Heart right ventricle (tissue), 16 donors: ENCODE results near the gene CLK1. TPM values are rescaled to one million over a fixed set of nuclear protein-coding genes. Genes with fewer than 3 reads are reported as not detected.

ENCODE experiments used
- ATAC-seq, 8 donors: fragments of 200-7000 bp; cut with Tn5 transposase; one replicate each; pipeline ENCODE4 v1.9.1; 2020; ENCODE audit warnings: mild to moderate bottlenecking in 8 of 8, moderate library complexity in 8 of 8, moderate number of reproducible peaks in 1 of 8
- DNase-seq, 2 donors: peaks; one replicate each; pipeline ENCODE4 v3.0.0-alpha.2; 2020
- H3K27ac ChIP-seq, 10 donors: fragments of 200-600 bp; sonication (generic) in 2 of 10; one replicate each; pipeline versions ENCODE4 v1.5.0 to v1.8.0; 2020 to 2022; ENCODE audit warnings: mild to moderate bottlenecking in 3 of 10
- H3K27me3 ChIP-seq, 7 donors: fragments of 200-600 bp; one replicate each; pipeline ENCODE4 v1.8.0; 2021 to 2022; ENCODE audit warnings: mild to moderate bottlenecking in 2 of 7
- H3K36me3 ChIP-seq, 9 donors: fragments of 200-600 bp; sonication (generic) in 1 of 9; one replicate each; pipeline versions ENCODE4 v1.5.0 to v1.8.0; 2020 to 2022; ENCODE audit warnings: mild to moderate bottlenecking in 2 of 9
- H3K4me1 ChIP-seq, 9 donors: fragments of 200-600 bp; sonication (generic) in 1 of 9; one replicate each; pipeline versions ENCODE4 v1.5.0 to v1.8.0; 2020 to 2022; ENCODE audit warnings: mild to moderate bottlenecking in 4 of 9
- H3K4me3 ChIP-seq, 10 donors: fragments of 200-600 bp; sonication (generic) in 2 of 10; one replicate each; pipeline versions ENCODE4 v1.5.0 to v1.8.0; 2020 to 2022; ENCODE audit warnings: mild to moderate bottlenecking in 7 of 10, moderate library complexity in 2 of 10
- H3K9me3 ChIP-seq, 11 donors: fragments of 200-600 bp in 10 of 11; sonication (generic) in 2 of 11; one replicate each; pipeline versions ENCODE4 v1.5.0 to v1.8.0; 2013 to 2022; ENCODE audit warnings: mild to moderate bottlenecking in 2 of 11, control low read depth in 1 of 11, moderate library complexity in 1 of 11
- CTCF ChIP-seq, 9 donors: fragments of 200-600 bp; sonication (generic) in 2 of 9; IDR thresholded peaks; one replicate each; pipeline versions ENCODE4 v1.5.0 to v1.8.0; 2021 to 2022; ENCODE audit warnings: antibody characterized with exemption in 9 of 9, mild to moderate bottlenecking in 5 of 9, moderate library complexity in 1 of 9
- WGBS, 2 donors: extraction: QIAGEN DNeasy Blood & Tissue Kit; methylation state at CpG; one replicate each; pipeline ENCODE4 v1.1.7; 2013; ENCODE audit warnings: inconsistent platforms in 1 of 2; 5-methylcytosine and 5-hydroxymethylcytosine counted together
- intact Hi-C, 10 donors: fragments of 100-400 bp; cut with DNase I; formaldehyde crosslinking; loops; one replicate each; pipeline versions ENCODE4 v1.11.1 to v1.14.2; 2022
- polyA plus RNA-seq, 2 donors: library from polyadenylated mRNA; stranded (reverse); fragments of 200-250 nt; gene quantifications; one replicate each; pipeline ENCODE4 v1.2.3, GENCODE V29; 2013
- total RNA-seq, 10 donors: library from RNA; stranded (reverse); fragmentation: NEBNext Ultra II Directional in 3 of 10; extraction: Animal tissue kit (Norgen Biotek cat#: 25700) in 3 of 10; gene quantifications; one replicate each; pipeline versions ENCODE4 v1.2.1 to v1.2.4, GENCODE V29; 2021 to 2023
- donor health status: Arrhythmogenic right ventricular cardiomyopathy.
- donor health status: ischemic (EF 13 %, LVEDD 7.1; RV severe dilation, severe dysfunction).
- donor health status: healthy with polysubstance abuse.
- donor health status: DM: no; HTN: yes; CAD: no.
- donor health status: DM: no; HTN: no; CAD: no.
- donor health status: ischemic (EF 25% LVEDD 6.9; RV normal size, moderate dysfunction).
- donor health status: ischemic (EF 25% LVEDD 5.7; RV mildly dilated, moderate dysfunction).
- donor health status: healthy.
- donor health status: DM: yes; HTN: yes; CAD: no.
- donor health status: Ischemic cardiomyopathy.
- donor health status: ischemic (EF 35%, LVEDD 5.7; RV mildly dilated, moderate dysfunction).
- donor health status: nonischemic (EF 11% LVEDD 7.7; RV severe dilation, severe dysfunction).
- donor health status: DM: yes; HTN: yes; CAD: no.
- donor health status: PGD.
- donor health status: ischemic (EF 29% LVEDD 5.4; RV normal size, mild dysfunction).
- donor health status: nonischemic (EF 23%, LVEDD 6.1; RV moderate dilation, normal function).

The CLK1 gene
- total and polyA plus RNA-seq, 12 donors: 30.8 to 1,166 (median 45.3) TPM

- H3K4me1 ChIP-seq: peaks cover 0 to 6% (median 0%) of the 10 kb centered on the region in 9 donors
- TF ChIP-seq CTCF (IDR thresholded peaks at IDR 0.05): no peak
- intact Hi-C loops: no loop called here
- no peaks in the 10 kb centered on the region for H3K27me3 ChIP-seq
- ATAC-seq: no peak
- peaks cover 0 to 24% (median 19%) of the 10 kb centered on the region in 9 donors for H3K36me3 ChIP-seq
- no peaks in the 10 kb centered on the region for H3K9me3 ChIP-seq
- no peak for DNase-seq
- H3K4me3 ChIP-seq: no peak overlapping the region
- no peak overlapping the region for H3K27ac ChIP-seq
These were observed 17.2 kb downstream of the CLK1 start for GRCh38 chr2:200847269-200847668.

GRCh38 chr2:200845669-200846325 lies 18.7 kb downstream of the CLK1 start:
- Histone ChIP-seq H3K27ac (no peak overlapping the region), H3K27me3 (no peaks in the 10 kb centered on the region), H3K4me1 (peaks cover 0 to 6% (median 0%) of the 10 kb centered on the region in 9 donors), H3K36me3 (peaks cover 0 to 9% (median 5%) of the 10 kb centered on the region in 9 donors), H3K9me3 (no peaks in the 10 kb centered on the region), H3K4me3 (no peak overlapping the region)
- intact Hi-C loops: no loop called here
- 89 to 90% methylated on average over 10 of the region's 10 CpGs for WGBS, 2 donors
- ATAC-seq: no peak
- DNase-seq: no peak
- TF ChIP-seq CTCF (IDR thresholded peaks at IDR 0.05): no peak

- no peak for TF ChIP-seq CTCF (IDR thresholded peaks at IDR 0.05)
- ATAC-seq: no peak
- 92 to 93% methylated on average over 5 of the region's 5 CpGs for WGBS, 2 donors
These were observed 19.3 kb downstream of the CLK1 start for GRCh38 chr2:200845194-200845593.

GRCh38 chr2:200843993-200844948 lies 20.2 kb downstream of the CLK1 start:
- 93 to 95% methylated on average over 24 of the region's 24 CpGs for WGBS, 2 donors
- Histone ChIP-seq H3K4me1 (no peaks in the 10 kb centered on the region), H3K36me3 (no peaks in the 10 kb centered on the region), H3K4me3 (no peak overlapping the region), H3K27ac (no peak overlapping the region), H3K9me3 (no peaks in the 10 kb centered on the region), H3K27me3 (no peaks in the 10 kb centered on the region)
- intact Hi-C loops: no loop called here
- DNase-seq (no peak), ATAC-seq (peak in 2 of 8 donors; percentile 16 to 46)
- no peak for TF ChIP-seq CTCF (IDR thresholded peaks at IDR 0.05)

More at GRCh38 chr2:200845194-200845593, 19.3 kb downstream of the CLK1 start:
- no peaks in the 10 kb centered on the region for H3K9me3 ChIP-seq
- H3K27ac ChIP-seq: no peak overlapping the region
- H3K4me3 ChIP-seq: no peak overlapping the region
- intact Hi-C loops: no loop called here
- DNase-seq: no peak
- H3K4me1 ChIP-seq: peaks cover 0 to 3% (median 0%) of the 10 kb centered on the region in 9 donors
- no peaks in the 10 kb centered on the region for H3K27me3 ChIP-seq
- peaks cover 0 to 3% (median 0%) of the 10 kb centered on the region in 9 donors for H3K36me3 ChIP-seq
